Lower leg skin (tissue), 4 donors: ENCODE measurements around the gene ASAH2. TPM values are rescaled to one million over a fixed set of nuclear protein-coding genes. Genes with fewer than 3 reads are reported as not detected.

Source experiments
- total RNA-seq, 4 donors: library from RNA; depleted of rRNA; stranded (reverse); fragments of >200 nt; gene quantifications; one replicate each; pipeline ENCODE4 v1.1.0, GENCODE V29; 2016

Gene ASAH2
- total RNA-seq, 4 donors from 2014 or later: 0.04 to 0.36 (median 0.29) TPM; not detected in 1

Other genes starting within 250 kb of the ASAH2 start
- gene WASHC2A, start 183.6 kb downstream of the ASAH2 start, total RNA-seq: 10 to 100 TPM; 30.9 to 38.1 (median 31.3) TPM